ENCODE measurements around the gene CHKB.

CHKB gene

GRCh38 chr22:50567721-50568252 is 14.9 kb downstream of the CHKB start:
- TF ChIP-seq MAX (IDR thresholded peaks at IDR 0.05; ENCODE audit: low read depth, low read length), result no peak
- TF ChIP-seq MYC (IDR thresholded peaks at IDR 0.05; ENCODE audit: low read depth, low read length), result no peak
- TF ChIP-seq POLR2A (IDR thresholded peaks at IDR 0.05; ENCODE audit: extremely low read depth, insufficient read length), result no peak
- TF ChIP-seq, protein P1, sequence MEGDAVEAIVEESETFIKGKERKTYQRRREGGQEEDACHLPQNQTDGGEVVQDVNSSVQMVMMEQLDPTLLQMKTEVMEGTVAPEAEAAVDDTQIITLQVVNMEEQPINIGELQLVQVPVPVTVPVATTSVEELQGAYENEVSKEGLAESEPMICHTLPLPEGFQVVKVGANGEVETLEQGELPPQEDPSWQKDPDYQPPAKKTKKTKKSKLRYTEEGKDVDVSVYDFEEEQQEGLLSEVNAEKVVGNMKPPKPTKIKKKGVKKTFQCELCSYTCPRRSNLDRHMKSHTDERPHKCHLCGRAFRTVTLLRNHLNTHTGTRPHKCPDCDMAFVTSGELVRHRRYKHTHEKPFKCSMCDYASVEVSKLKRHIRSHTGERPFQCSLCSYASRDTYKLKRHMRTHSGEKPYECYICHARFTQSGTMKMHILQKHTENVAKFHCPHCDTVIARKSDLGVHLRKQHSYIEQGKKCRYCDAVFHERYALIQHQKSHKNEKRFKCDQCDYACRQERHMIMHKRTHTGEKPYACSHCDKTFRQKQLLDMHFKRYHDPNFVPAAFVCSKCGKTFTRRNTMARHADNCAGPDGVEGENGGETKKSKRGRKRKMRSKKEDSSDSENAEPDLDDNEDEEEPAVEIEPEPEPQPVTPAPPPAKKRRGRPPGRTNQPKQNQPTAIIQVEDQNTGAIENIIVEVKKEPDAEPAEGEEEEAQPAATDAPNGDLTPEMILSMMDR (IDR thresholded peaks at IDR 0.05; ENCODE audit: low read depth, low read length), result no peak
- DNase-seq (ENCODE audit: low read depth), result no peak
- no peak overlapping the region for H3K4me3 ChIP-seq (ENCODE audit: low read depth, low read length)

DNA sequence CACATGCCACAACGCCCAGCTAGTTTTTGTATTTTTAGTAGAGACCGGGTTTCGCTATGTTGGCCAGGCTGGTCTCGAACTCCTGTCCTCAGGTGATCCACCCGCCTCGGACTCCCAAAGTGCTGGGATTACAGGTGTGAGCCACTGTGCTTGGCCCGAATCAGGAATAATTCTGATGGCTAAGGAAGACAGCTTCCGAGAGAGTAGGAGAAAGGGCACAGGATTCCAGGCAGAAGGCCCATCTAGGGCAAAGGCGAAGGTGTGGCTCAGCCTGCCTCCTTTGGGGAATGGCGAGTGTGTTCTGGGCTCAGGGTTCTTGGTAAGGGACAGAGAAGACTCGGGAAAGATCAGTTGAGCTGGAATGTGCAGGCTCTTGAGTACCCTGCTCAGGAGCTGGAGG is 18.4 kb downstream of the CHKB start:
- TF ChIP-seq, protein P1 (IDR thresholded peaks at IDR 0.05; ENCODE audit: low read depth, low read length), result no peak
- no peak for TF ChIP-seq POLR2A (IDR thresholded peaks at IDR 0.05; ENCODE audit: extremely low read depth, insufficient read length)
- H3K4me3 ChIP-seq (ENCODE audit: low read depth, low read length), result no peak overlapping the region
- no peak for DNase-seq (ENCODE audit: low read depth)

- TF ChIP-seq, protein P1 (IDR thresholded peaks at IDR 0.05; ENCODE audit: low read depth, low read length), result no peak
- TF ChIP-seq MAX (IDR thresholded peaks at IDR 0.05; ENCODE audit: low read depth, low read length) (no peak), MYC (IDR thresholded peaks at IDR 0.05; ENCODE audit: low read depth, low read length) (no peak)
- H3K4me3 ChIP-seq (ENCODE audit: low read depth, low read length), result peak overlapping the region; percentile 71
- no peak for DNase-seq (ENCODE audit: low read depth)
Measured at GRCh38 chr22:50563413-50564160, 19.1 kb downstream of the CHKB start.

- peak within 1 kb of the TSS; percentile 71 for H3K4me3 ChIP-seq (ENCODE audit: low read depth, low read length)
- peak; percentile 93 for DNase-seq (ENCODE audit: low read depth)
- TF ChIP-seq MYC (IDR thresholded peaks at IDR 0.05; ENCODE audit: low read depth, low read length) (peak; percentile 36; the same call in 1 of the 2 replicates), MAX (IDR thresholded peaks at IDR 0.05; ENCODE audit: low read depth, low read length) (no peak), POLR2A (IDR thresholded peaks at IDR 0.05; ENCODE audit: extremely low read depth, insufficient read length) (peak; percentile 31)
- TF ChIP-seq, protein P1 (IDR thresholded peaks at IDR 0.05; ENCODE audit: low read depth, low read length), result peak; percentile 63
Measured at GRCh38 chr22:50562523-50563412, 19.9 kb downstream of the CHKB start, which contains the start of gene SYCE3. Gene SYCE3, minus strand, starts transcription at chr22:50562919. Its CDS starts 6,514 bp downstream, at chr22:50556405.

- no peak overlapping the region for H3K4me3 ChIP-seq (ENCODE audit: low read depth, low read length)
- DNase-seq (ENCODE audit: low read depth), result no peak
- TF ChIP-seq MAX (IDR thresholded peaks at IDR 0.05; ENCODE audit: low read depth, low read length) (no peak), MYC (IDR thresholded peaks at IDR 0.05; ENCODE audit: low read depth, low read length) (no peak), POLR2A (IDR thresholded peaks at IDR 0.05; ENCODE audit: extremely low read depth, insufficient read length) (no peak)
- TF ChIP-seq, protein P1 (IDR thresholded peaks at IDR 0.05; ENCODE audit: low read depth, low read length), result no peak
Measured at GRCh38 chr22:50561401-50562358, 21.0 kb downstream of the CHKB start.

Data from NB4 (cell line).